ENCODE measurements around the gene OR10W1.

OR10W1 gene

GRCh38 chr11:58286249-58286648 is 18.2 kb upstream of the OR10W1 start (continued):
- TF ChIP-seq, protein P1, sequence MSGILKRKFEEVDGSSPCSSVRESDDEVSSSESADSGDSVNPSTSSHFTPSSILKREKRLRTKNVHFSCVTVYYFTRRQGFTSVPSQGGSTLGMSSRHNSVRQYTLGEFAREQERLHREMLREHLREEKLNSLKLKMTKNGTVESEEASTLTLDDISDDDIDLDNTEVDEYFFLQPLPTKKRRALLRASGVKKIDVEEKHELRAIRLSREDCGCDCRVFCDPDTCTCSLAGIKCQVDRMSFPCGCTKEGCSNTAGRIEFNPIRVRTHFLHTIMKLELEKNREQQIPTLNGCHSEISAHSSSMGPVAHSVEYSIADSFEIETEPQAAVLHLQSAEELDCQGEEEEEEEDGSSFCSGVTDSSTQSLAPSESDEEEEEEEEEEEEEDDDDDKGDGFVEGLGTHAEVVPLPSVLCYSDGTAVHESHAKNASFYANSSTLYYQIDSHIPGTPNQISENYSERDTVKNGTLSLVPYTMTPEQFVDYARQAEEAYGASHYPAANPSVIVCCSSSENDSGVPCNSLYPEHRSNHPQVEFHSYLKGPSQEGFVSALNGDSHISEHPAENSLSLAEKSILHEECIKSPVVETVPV (CRISPR knock-in tag; IDR thresholded peaks at IDR 0.05), result no peak
- TF ChIP-seq ZFP3 (CRISPR knock-in tag; IDR thresholded peaks at IDR 0.05) (no peak), ZNF565 (CRISPR knock-in tag; conservative IDR thresholded peaks at IDR 0.05; ENCODE audit: low read depth) (no peak), TSHZ2 (CRISPR knock-in tag; IDR thresholded peaks at IDR 0.05) (no peak), PPARA (CRISPR knock-in tag; IDR thresholded peaks at IDR 0.05; ENCODE audit: borderline replicate concordance) (no peak), TOX (CRISPR knock-in tag; IDR thresholded peaks at IDR 0.05; ENCODE audit: borderline replicate concordance) (no peak), ARNTL (CRISPR knock-in tag; IDR thresholded peaks at IDR 0.05; ENCODE audit: borderline replicate concordance, low read depth) (no peak)

GRCh38 chr11:58285483-58286040 is 17.5 kb upstream of the OR10W1 start:
- no peak for ATAC-seq
- no peak for TF ChIP-seq CSDC2 (CRISPR knock-in tag; IDR thresholded peaks at IDR 0.05)
- no peak for TF ChIP-seq POU6F1 (CRISPR knock-in tag; IDR thresholded peaks at IDR 0.05; ENCODE audit: borderline replicate concordance, low read depth)
- TF ChIP-seq, protein P2, sequence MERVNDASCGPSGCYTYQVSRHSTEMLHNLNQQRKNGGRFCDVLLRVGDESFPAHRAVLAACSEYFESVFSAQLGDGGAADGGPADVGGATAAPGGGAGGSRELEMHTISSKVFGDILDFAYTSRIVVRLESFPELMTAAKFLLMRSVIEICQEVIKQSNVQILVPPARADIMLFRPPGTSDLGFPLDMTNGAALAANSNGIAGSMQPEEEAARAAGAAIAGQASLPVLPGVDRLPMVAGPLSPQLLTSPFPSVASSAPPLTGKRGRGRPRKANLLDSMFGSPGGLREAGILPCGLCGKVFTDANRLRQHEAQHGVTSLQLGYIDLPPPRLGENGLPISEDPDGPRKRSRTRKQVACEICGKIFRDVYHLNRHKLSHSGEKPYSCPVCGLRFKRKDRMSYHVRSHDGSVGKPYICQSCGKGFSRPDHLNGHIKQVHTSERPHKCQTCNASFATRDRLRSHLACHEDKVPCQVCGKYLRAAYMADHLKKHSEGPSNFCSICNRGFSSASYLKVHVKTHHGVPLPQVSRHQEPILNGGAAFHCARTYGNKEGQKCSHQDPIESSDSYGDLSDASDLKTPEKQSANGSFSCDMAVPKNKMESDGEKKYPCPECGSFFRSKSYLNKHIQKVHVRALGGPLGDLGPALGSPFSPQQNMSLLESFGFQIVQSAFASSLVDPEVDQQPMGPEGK (CRISPR knock-in tag; IDR thresholded peaks at IDR 0.05; ENCODE audit: borderline replicate concordance), result no peak
- TF ChIP-seq ZNF8 (CRISPR knock-in tag; IDR thresholded peaks at IDR 0.05), result no peak

- TF ChIP-seq CSDC2 (CRISPR knock-in tag; IDR thresholded peaks at IDR 0.05), result no peak
- no peak for TF ChIP-seq TOX (CRISPR knock-in tag; IDR thresholded peaks at IDR 0.05; ENCODE audit: borderline replicate concordance)
- no peak for TF ChIP-seq BACH2 (CRISPR knock-in tag; IDR thresholded peaks at IDR 0.05; ENCODE audit: borderline replicate concordance)
- no peak for TF ChIP-seq OSR1 (CRISPR knock-in tag; IDR thresholded peaks at IDR 0.05)
- TF ChIP-seq, protein P3, sequence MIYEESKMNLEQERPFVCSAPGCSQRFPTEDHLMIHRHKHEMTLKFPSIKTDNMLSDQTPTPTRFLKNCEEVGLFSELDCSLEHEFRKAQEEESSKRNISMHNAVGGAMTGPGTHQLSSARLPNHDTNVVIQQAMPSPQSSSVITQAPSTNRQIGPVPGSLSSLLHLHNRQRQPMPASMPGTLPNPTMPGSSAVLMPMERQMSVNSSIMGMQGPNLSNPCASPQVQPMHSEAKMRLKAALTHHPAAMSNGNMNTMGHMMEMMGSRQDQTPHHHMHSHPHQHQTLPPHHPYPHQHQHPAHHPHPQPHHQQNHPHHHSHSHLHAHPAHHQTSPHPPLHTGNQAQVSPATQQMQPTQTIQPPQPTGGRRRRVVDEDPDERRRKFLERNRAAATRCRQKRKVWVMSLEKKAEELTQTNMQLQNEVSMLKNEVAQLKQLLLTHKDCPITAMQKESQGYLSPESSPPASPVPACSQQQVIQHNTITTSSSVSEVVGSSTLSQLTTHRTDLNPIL (CRISPR knock-in tag; IDR thresholded peaks at IDR 0.05; ENCODE audit: low read depth), result no peak
- no peak for TF ChIP-seq SNAI2 (CRISPR knock-in tag; IDR thresholded peaks at IDR 0.05)
- no peak for TF ChIP-seq ISL1 (CRISPR knock-in tag; IDR thresholded peaks at IDR 0.05)
- no peak for TF ChIP-seq ZFP3 (CRISPR knock-in tag; IDR thresholded peaks at IDR 0.05)
- no peak for TF ChIP-seq ARNTL (CRISPR knock-in tag; IDR thresholded peaks at IDR 0.05; ENCODE audit: borderline replicate concordance, low read depth)
- TF ChIP-seq TCF4 (CRISPR knock-in tag; IDR thresholded peaks at IDR 0.05; ENCODE audit: borderline replicate concordance), result no peak
- TF ChIP-seq ZNF70 (CRISPR knock-in tag; IDR thresholded peaks at IDR 0.05), result no peak
- no peak for TF ChIP-seq TSHZ2 (CRISPR knock-in tag; IDR thresholded peaks at IDR 0.05)
- TF ChIP-seq ESRRG (CRISPR knock-in tag; IDR thresholded peaks at IDR 0.05), result no peak
- TF ChIP-seq ZNF565 (CRISPR knock-in tag; conservative IDR thresholded peaks at IDR 0.05; ENCODE audit: low read depth), result no peak
- no peak for TF ChIP-seq PPARA (CRISPR knock-in tag; IDR thresholded peaks at IDR 0.05; ENCODE audit: borderline replicate concordance)
- ATAC-seq, result no peak
These were observed 8.1 kb upstream of the OR10W1 start for GRCh38 chr11:58276151-58276550.
